GM12878 (cell line): ENCODE data around the gene ATP2C1. TPM values are rescaled to one million over a fixed set of nuclear protein-coding genes. Genes with fewer than 3 reads are reported as not detected.

Experiments
- ATF3 ChIP-seq: IDR thresholded peaks from 2 replicates; pipeline ENCODE4 v1.6.1; 2011; ENCODE audit warnings: low read depth, mild to moderate bottlenecking, low read length, moderate library complexity, borderline replicate concordance; ENCODE audit errors: extremely low read depth
- BCL11A ChIP-seq: IDR thresholded peaks from 2 replicates; pipeline ENCODE4 v1.6.1; 2011; ENCODE audit warnings: low read depth, low read length
- BCLAF1 ChIP-seq: fragments of 450-650 bp; IDR thresholded peaks from 2 replicates; pipeline ENCODE4 v1.6.1; 2017; ENCODE audit warnings: antibody characterized with exemption, mild to moderate bottlenecking, moderate library complexity
- CREM ChIP-seq: IDR thresholded peaks from 2 replicates; pipeline ENCODE4 v1.6.1; 2014; ENCODE audit warnings: antibody characterized with exemption, low read depth
- E2F8 ChIP-seq: fragments of 450-650 bp; IDR thresholded peaks from 2 replicates; pipeline ENCODE4 v1.6.1; 2018; ENCODE audit warnings: mild to moderate bottlenecking, low read depth, moderate library complexity; ENCODE audit not compliant: partially characterized antibody
- MXI1 ChIP-seq: fragments of 150-350 bp; IDR thresholded peaks from 2 replicates; pipeline ENCODE4 v1.6.1; 2011; ENCODE audit warnings: low read depth, mild to moderate bottlenecking, inconsistent platforms, low read length, improper control_type of control experiment
- RELB ChIP-seq: fragments of 450-650 bp; IDR thresholded peaks from 2 replicates; pipeline ENCODE4 v1.6.1; 2017; ENCODE audit warnings: low read depth, mild to moderate bottlenecking, moderate library complexity
- RFX5 ChIP-seq: IDR thresholded peaks from 2 replicates; pipeline ENCODE4 v1.6.1; 2011; ENCODE audit warnings: low read depth, low read length, improper control_type of control experiment
- TCF12 ChIP-seq: IDR thresholded peaks from 2 replicates; pipeline ENCODE4 v1.6.1; 2011; ENCODE audit warnings: low read depth, mild to moderate bottlenecking, low read length
- ZBED1 ChIP-seq: IDR thresholded peaks from 2 replicates; pipeline ENCODE4 v1.6.1; 2016; ENCODE audit warnings: borderline replicate concordance
- ZBTB11 ChIP-seq: fragments of 450-650 bp; formaldehyde crosslinking; IDR thresholded peaks from 2 replicates; pipeline ENCODE4 v1.5.0; 2022; ENCODE audit warnings: mild to moderate bottlenecking, missing genetic modification characterization
- ZNF384 ChIP-seq: IDR thresholded peaks from 2 replicates; pipeline ENCODE4 v1.6.1; 2012; ENCODE audit warnings: low read depth, mild to moderate bottlenecking, low read length, improper control_type of control experiment, borderline replicate concordance
- ZNF687 ChIP-seq: fragments of 450-650 bp; IDR thresholded peaks from 2 replicates; pipeline ENCODE4 v1.6.1; 2017; ENCODE audit warnings: mild to moderate bottlenecking, moderate library complexity
- polyA plus RNA-seq, 11 experiments: library from polyadenylated mRNA; depleted of rRNA in 4 of 11; unstranded in 6 of 11; stranded (reverse) in 5 of 11; fragments of >200 nt; fragmentation: Nextera tagmentation in 4 of 11; fragmentation: Illumina TruSeq in 1 of 11; extraction: Ambion mirVana in 4 of 11; extraction: Trizol in 1 of 11; gene quantifications; 1 replicate in 1 of 11; 2 replicates in 10 of 11; pipeline versions ENCODE4 v1.2.1 to v1.2.3, GENCODE V29; 2011 to 2016; ENCODE audit warnings: inconsistent platforms in 2 of 11, missing spikeins in 2 of 11, low read depth in 1 of 11
- total RNA-seq, 4 experiments: library from RNA; depleted of rRNA in 3 of 4; stranded (reverse); fragments of >200 nt in 3 of 4; fragmentation: Illumina TruSeq in 1 of 4; extraction: Trizol in 1 of 4; gene quantifications; 2 replicates each; pipeline versions ENCODE4 v1.2.1 to v1.2.3, GENCODE V29; 2013 to 2021

ATP2C1 gene
- total and polyA plus RNA-seq, 10 of the 15 experiments (the other 5 are each of a cell fraction or from before 2014, with no cell fraction given), result 20.6 to 116 (median 55.1) TPM

- TF ChIP-seq RELB, result peak; percentile 100
- peak; percentile 92 for TF ChIP-seq ZBED1
- TF ChIP-seq ZNF687, result no peak
- no peak for TF ChIP-seq RFX5
- peak; percentile 82 for TF ChIP-seq BCL11A
- TF ChIP-seq CREM, result peak; percentile 84
- TF ChIP-seq ATF3, result no peak
- peak; percentile 64 for TF ChIP-seq E2F8
- TF ChIP-seq TCF12, result no peak
- TF ChIP-seq ZBTB11 (CRISPR knock-in tag), result no peak
- no peak for TF ChIP-seq BCLAF1
- TF ChIP-seq ZNF384, result no peak
- peak; percentile 90 for TF ChIP-seq MXI1
These were observed 43.7 kb upstream of the ATP2C1 start (continued) for GRCh38 chr3:130850044-130850797.
